Ureter (tissue), 1 donor: ENCODE data around the gene SPATA31C2. TPM values are rescaled to one million over a fixed set of nuclear protein-coding genes. Genes with fewer than 3 reads are reported as not detected.
"Not testable (repeated sequence)": the region's sequence is repeated elsewhere in the genome, so short reads cannot be mapped to it uniquely, and the experiment has no call there.

Experiments
- DNase-seq: peaks from one replicate; pipeline ENCODE4 v3.0.0-alpha.2; 2020; ENCODE audit warnings: low spot score
- total RNA-seq: library from RNA; stranded (reverse); gene quantifications from one replicate; pipeline ENCODE4 v1.2.4, GENCODE V29; 2023
- donor health status: DM: yes; HTN: yes; CAD: no.

Gene SPATA31C2
- total RNA-seq: not detected

- DNase-seq: not testable (repeated sequence)
These were observed at the start of gene SPATA31C2 for GRCh38 chr9:88138375-88138774. Gene SPATA31C2, minus strand, starts transcription at chr9:88138475. Its CDS starts 29 bp downstream, at chr9:88138446.

- DNase-seq: no peak
These were observed 49.4 kb upstream of the SPATA31C2 start for GRCh38 chr9:88187631-88188030.

GRCh38 chr9:88186495-88187110 lies 48.3 kb upstream of the SPATA31C2 start:
- no peak for DNase-seq

GRCh38 chr9:88184976-88185375 lies 46.7 kb upstream of the SPATA31C2 start:
- DNase-seq: no peak

GRCh38 chr9:88183798-88184495 lies 45.7 kb upstream of the SPATA31C2 start:
- no peak for DNase-seq

GRCh38 chr9:88182501-88182900 lies 44.2 kb upstream of the SPATA31C2 start:
- no peak for DNase-seq

- DNase-seq: no peak
These were observed 41.9 kb upstream of the SPATA31C2 start for GRCh38 chr9:88180081-88180765.

- DNase-seq: no peak
These were observed 40.8 kb upstream of the SPATA31C2 start for GRCh38 chr9:88179062-88179521.

GRCh38 chr9:88178641-88179040 lies 40.4 kb upstream of the SPATA31C2 start:
- no peak for DNase-seq

GRCh38 chr9:88177371-88177770 lies 39.1 kb upstream of the SPATA31C2 start:
- DNase-seq: no peak

- DNase-seq: no peak
These were observed 36.0 kb upstream of the SPATA31C2 start for GRCh38 chr9:88174324-88174723.

GRCh38 chr9:88173378-88173999 lies 35.2 kb upstream of the SPATA31C2 start:
- DNase-seq: no peak

GRCh38 chr9:88169700-88170099 lies 31.4 kb upstream of the SPATA31C2 start:
- no peak for DNase-seq

GRCh38 chr9:88168564-88168963 lies 30.3 kb upstream of the SPATA31C2 start:
- DNase-seq: no peak

- no peak for DNase-seq
These were observed 28.4 kb upstream of the SPATA31C2 start for GRCh38 chr9:88166660-88167059.

GRCh38 chr9:88164850-88165249 lies 26.6 kb upstream of the SPATA31C2 start:
- DNase-seq: no peak

- DNase-seq: no peak
These were observed 22.9 kb upstream of the SPATA31C2 start for GRCh38 chr9:88161144-88161543.

GRCh38 chr9:88143957-88144625 lies 5.8 kb upstream of the SPATA31C2 start:
- no peak for DNase-seq

- DNase-seq: no peak
These were observed 4.9 kb upstream of the SPATA31C2 start for GRCh38 chr9:88143179-88143578.

GRCh38 chr9:88133552-88133951 lies 4.7 kb downstream of the SPATA31C2 start:
- DNase-seq: not testable (repeated sequence)

GRCh38 chr9:88129556-88129955 lies 8.7 kb downstream of the SPATA31C2 start:
- DNase-seq: not testable (repeated sequence)
